Epidermal melanocyte (primary cell): ENCODE results near the gene MAP2K5.
A peak's percentile ranks its signal among the peaks of the same experiment; 100 is the strongest.

ENCODE experiments used
- DNase-seq: peaks from one replicate; pipeline ENCODE4 v3.0.0; 2011; ENCODE audit warnings: low spot score; ENCODE audit not compliant: insufficient read length

MAP2K5 gene

DNA sequence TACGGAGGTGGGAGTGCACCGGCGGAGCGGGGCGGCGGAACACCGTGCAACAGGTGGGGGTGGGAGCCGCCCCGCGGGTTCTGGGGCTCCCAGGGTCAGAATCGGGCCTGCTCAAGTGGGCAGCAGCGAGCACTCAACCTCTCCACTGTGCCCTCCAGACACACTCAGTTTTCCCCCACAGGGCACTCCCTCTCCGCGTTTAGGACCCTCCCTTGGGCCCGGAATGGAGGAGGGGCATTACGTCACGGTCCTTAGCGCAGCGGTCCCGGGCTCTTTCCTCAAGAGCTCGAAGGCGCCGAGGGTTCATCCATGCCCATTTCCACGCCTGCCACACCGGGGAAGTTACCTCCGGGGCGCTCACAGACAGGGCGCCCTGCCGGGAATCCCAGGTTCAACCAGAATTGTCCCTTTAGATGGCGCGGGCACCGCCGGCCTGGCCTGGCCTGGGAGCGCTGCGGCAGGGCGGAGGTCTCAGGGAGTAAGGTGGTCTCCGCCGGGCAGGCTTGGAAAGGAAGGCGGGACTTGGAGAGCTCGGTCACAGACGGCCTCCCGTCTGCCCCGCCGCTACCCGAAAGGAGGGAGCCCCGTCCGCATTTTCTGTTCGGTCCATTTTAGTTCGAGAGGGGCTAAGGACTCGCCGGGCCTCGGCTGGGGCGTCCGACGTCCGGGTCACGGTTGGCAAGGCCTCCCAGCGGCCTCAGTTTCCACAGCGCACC, 292.2 kb downstream of the MAP2K5 start:
- no peak for DNase-seq

DNA sequence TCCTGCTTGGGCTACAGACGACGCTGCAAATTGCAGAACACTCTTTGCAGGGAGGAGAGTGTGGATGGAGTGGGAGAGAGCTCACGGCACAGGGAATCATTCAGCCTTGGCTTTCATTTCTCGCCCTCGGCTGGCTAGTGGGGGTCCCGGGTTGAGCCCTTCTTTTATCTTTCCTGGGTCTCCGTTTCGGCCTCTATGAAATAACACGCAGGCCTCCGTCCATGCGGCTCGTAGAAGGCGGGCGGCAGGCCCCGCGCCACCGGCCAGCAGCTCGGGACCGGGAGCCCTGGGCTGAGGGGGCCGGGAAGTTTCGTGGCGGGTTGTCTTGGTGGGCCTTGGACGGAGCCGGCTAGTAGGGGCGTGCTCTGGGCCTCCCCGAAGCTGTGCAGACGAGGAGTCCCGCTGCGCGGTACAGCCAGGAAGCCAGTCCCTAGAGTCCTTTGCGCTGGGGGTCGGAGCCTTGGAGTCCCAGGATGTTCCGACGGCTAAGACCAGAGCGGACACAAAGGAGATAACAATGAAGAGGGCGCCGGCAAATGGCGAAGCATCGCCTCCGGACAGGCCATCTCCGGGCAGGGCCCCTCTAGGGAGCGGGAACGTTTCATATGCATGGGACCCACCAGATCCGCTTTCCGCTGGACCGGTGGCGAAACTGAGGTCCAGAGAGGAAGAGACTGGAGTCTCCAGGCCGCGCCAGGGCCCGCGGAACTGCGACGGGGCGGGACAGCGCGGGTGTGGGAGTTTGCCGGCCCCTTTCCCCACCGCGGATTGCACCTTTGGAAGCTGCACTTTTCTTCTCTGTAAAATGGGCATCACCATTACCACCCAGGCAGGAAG, 293.0 kb downstream of the MAP2K5 start:
- DNase-seq = no peak

DNA sequence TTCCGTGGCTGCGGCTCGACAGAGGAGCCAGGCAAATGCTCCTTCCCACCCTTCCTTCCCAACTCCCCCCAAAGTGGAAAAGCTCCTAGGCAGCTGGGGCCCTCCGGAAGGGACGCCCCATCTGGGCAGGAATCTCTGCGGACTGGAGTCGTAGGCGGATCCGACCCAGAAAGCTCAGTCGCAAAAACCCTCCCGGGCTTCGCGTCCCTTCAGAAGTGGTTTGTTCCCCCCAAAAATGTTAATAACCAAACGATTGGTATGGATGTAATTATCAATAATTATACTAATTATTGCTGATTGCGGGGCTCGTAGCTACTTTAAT, 293.6 kb downstream of the MAP2K5 start:
- DNase-seq = no peak

DNA sequence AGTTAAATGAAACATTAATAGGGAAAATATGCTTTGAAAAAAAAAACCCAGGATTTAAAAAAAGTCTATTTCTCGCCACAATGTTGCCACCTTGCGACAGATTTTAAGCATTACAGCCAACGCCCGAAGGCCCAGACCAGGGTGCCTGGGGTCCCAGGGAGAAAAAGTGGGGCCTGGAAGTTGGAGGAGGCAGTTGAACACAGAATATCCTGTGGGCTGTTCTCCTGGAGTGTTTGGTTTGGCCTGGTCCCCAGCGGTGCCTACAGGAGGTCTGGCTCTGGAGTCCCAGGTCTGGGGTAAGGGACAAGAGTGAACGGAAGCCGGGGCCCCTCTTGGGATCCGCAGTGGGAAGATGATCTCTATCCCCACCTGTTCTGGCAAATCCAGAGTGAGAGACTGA, 294.0 kb downstream of the MAP2K5 start:
- DNase-seq = peak; percentile 77

DNA sequence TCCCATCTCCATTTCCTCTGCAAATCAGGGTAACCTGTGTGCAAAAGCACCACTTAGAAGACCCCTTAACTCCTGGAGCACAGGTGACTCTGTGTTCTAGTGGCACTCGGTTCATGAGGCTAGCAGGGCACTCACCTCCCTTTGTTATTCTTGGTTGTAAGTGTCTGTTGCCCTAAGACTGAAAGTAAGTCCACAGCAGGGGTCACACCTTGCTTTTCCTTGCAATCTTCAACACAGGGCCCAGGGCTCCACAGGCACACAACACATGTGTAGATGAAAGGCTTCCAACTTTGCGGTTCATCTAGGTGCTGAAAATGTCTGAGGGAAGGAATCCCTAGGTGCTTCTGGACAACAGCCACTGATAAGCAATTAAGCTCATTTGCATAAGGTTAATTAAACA, 294.5 kb downstream of the MAP2K5 start:
- no peak for DNase-seq

DNA sequence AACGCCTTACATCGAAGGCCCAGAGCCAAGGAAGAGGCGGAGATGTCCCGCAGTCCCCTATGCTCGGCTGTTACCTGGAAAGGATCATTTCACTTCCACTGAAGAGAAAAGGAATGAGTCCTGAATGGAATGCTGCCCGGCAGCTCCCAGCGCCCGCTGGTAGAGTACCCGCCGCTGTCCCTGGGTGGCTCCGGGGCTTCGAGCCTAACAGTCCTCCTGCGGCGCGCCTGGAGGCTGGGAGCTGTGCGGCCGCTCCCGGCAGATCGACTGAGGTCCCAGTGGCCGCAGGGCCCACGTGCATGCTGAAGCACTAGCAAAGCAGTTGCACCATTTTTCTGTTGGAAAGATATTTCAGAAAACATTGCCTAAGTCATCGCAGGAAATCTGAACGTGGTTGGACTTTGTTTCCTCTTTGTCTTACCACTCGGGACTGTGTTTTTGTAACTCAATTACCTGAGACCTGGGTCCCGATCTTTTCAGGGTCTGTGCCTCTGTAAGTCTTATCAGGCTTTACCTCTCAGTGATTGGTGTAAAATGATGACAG, 296.4 kb downstream of the MAP2K5 start:
- no peak for DNase-seq

DNA sequence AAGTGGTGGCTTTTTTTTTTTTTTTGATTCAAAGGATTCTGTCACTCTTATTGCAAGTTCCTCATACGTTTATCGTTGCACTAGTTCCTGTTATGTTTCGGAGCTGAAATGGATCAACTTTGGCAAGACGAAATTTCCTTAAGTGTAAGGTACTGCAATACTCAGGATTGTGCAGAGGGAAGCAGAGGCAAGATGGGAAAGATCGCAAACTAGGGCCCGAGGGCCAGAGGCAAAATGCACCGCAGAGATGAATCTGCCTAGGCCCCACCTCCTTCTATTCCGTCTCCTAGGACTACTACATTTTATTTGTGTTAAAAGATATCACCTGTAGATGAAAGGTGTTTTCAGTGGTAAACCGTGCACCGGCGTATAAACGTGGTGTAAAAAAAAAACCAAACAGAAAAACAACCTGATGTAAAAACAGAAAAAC, 297.0 kb downstream of the MAP2K5 start:
- DNase-seq = no peak

DNA sequence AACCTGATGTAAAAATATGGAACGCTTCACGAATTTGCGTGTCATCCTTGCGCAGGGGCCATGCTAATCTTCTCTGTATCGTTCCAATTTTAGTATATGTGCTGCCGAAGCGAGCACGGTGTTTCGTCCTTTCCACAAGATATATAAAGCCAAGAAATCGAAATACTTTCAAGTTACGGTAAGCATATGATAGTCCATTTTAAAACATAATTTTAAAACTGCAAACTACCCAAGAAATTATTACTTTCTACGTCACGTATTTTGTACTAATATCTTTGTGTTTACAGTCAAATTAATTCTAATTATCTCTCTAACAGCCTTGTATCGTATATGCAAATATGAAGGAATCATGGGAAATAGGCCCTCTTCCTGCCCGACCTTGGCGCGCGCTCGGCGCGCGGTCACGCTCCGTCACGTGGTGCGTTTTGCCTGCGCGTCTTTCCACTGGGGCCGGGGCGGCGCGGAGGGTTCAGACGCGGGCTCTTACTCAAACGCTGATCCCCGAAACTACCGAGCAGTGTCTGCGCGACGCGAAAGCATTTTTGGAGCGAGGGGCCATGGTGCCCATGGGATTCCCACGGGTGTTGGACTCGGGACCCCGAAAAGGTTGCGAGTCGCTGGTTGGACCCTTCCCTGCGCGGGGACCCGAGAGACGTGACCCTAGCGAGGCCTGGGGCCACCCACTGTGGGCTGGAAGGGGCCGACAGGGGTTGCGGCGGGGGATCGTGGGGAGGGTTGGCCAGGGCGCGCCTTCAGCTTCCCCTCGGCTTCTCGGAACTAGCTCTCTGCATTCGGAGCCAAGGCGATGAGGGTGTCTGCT, 297.6 kb downstream of the MAP2K5 start, which contains the start of gene RNU6-1:
Gene RNU6-1 (minus strand): TSS at position 117 of the 820 bp plus-strand sequence.
- DNase-seq = peak; percentile 95

DNA sequence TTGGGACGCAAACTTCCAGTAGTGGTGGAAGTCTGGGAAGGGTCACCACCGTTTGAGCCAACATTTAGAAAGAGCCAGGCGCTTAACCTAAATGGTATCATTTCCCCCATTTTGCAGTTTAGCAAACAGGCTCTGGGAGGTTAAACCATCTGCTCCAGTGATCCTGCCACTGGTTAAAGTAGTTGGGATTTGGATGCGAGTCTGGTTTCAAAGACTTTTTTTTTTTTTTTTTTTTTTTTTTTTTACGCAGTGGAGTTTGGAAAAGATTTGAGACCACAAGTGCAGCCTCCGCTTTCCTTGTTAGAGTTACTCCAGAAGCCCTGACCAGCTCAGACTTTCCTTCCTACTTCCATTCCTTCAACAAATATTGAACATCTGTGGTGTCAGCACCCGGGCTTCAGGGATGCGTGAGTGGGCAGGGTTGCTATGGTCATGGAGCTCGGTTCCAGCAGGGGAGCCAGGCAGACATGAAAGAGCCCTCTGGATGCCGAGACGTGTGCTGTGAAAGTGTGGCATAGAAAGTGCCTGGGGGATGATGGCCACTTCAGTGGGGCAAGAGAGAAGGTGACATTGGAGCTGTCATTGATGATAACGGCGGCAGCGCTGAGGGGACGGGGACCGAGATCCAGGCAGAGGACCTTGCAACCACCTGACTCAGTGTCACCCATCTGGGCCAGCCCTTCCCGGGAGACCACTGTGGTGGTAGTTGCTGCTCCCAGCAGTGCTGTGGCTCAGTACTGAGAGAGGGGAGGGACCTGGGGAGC, 298.4 kb downstream of the MAP2K5 start:
- no peak for DNase-seq

DNA sequence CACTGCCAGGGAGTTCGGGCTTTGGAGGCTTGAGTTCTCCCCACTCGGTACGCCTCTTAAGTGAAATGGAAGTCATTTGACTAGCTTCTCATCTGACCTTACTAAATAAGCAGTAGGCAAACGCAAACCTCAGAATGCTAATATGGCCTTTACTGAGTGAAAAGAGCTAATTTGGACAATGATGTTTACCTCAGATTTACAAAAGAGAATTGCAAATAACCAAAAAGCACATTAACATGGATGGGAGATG, 298.9 kb downstream of the MAP2K5 start:
- no peak for DNase-seq

DNA sequence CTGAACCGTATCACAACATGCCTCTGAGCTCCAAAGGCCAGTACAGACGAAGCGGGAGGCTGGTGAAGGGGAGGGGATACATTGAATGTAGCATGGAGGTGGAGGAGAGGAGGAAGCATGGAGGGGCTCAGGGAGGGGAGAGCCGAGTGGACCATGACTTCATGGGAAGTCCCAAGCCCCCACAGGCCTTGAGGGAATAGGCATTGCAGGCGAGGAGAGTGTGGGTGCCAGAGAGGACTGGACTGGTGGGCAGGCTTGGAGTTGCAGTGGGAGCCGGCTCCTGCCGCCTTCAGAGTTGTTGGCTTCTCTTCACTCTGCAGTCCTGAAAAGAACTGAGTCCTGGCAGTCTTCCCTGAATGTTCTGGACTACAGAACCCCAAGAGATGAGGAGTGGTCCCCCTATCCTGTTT, 300.6 kb downstream of the MAP2K5 start:
- no peak for DNase-seq

DNA sequence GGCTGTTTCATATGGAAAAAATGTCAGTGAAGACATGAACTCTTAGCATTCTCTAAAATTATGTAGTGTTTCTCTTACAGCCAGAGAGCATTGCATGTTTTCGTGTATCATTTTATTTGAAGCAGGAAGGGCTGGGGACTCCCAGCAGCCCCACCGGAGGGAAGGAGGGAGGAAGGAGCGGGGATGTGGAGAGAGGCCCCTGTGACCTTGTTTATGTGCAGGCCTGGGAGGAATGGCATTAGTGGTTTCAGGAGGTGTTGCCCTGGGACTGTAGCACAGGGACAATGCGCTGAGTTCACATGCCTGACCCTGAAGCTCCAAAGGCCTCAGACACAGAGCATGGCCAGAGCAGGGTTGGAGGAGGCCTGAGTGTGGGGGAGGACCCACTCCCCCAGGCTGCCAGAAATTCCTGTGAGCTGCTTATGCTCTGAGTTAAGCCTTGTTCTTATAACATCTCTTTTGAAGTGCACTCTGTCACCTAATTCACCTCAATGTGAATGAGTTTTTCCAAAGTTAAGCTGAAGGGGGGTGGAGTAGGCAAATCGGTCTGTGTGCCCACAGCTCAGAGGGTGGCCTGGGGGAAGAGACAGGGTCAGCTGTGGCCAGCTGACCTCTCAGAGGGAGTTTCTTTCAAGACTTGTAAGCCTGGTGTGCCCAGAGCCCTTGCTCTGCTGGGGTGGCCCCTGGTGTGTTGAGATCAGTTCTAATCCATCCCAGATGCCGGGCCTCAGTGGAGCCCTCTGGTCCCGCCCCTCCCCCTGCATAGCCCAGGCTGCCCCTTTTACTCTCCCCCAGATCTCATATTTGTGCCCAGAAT, 301.3 kb downstream of the MAP2K5 start:
- no peak for DNase-seq

DNA sequence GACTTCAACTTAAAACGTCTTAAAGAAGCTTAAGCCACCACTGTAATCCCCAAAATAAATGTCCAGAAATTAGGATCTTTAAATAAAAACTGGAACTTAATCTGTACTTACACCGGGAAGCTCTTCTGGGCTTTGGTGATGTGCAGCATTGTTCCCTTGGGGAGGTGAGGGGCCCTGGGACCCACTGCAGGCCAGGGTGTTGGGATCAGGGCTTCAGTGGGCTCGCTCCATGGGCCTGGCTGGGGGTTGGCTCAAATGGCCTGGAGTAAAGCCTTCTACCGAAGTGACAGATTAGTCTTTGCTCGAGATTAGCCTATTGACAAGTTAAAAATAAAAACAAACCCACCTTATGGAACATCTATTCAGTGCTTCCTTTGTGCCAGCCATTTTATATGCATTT, 303.5 kb downstream of the MAP2K5 start:
- DNase-seq = no peak

DNA sequence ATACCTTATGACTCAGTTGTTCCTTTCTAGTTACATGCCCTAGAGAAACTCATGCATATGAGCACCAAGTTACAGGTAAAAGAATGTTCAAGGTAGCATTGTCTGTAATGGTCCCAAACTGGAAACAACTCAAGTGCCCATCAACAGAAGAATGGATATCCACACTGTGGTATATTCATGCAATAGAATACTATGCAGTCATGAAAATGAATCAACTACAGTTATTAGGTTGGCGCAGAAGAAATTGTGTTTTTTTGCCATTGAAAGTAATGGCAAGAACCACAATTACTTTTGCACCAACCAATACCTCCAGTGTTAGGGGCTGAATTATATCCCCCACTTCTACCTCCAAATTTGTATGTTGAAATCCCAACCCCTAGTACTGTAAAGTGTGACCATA, 307.0 kb downstream of the MAP2K5 start:
- no peak for DNase-seq

DNA sequence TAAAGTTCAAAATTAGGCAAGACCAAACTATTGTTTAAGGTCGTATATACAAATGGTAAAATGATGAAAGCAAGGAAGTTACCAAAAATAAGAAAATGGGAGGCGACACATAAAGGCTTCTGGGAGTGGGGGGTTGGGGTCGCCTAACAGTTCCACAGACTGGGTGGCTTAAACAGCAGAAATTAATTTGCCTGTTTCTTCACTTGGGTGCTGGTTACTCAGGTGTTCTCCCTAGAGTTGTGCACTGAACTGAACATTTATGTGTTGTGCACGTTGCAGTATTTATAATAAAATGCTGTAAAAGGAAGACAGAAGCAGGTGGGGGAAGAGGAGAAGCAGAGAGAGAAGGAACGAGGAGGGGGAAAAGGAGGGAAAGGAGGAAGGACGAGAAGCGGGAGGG, 307.8 kb downstream of the MAP2K5 start:
- no peak for DNase-seq

DNA sequence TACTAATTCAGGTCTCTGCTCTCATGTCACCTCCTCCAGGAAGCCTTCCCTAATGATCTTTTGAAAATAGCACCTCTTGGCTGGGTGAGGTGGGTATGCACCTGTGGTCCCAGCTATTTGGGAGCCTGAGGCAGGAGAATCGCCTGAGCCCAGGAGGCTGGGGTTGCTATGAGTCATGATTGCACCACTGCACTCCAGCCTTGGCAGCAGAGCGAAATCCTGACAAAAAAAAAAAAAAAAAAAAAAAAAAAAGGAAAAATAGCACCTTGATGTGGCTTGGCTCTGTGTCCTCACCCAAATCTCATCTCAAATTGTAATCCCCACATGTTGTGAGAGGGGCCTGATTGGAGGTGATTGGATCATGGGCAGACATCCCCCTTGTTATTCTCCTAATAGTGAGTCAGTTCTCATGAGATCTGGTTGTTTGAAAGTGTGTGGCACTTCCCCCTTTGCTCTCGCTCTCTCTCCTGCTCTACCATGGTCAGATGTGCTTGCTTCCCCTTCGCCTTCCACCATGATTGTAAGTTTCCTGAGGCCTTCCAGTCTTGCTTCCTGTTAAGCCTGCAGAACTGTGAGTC, 308.6 kb downstream of the MAP2K5 start:
- no peak for DNase-seq

DNA sequence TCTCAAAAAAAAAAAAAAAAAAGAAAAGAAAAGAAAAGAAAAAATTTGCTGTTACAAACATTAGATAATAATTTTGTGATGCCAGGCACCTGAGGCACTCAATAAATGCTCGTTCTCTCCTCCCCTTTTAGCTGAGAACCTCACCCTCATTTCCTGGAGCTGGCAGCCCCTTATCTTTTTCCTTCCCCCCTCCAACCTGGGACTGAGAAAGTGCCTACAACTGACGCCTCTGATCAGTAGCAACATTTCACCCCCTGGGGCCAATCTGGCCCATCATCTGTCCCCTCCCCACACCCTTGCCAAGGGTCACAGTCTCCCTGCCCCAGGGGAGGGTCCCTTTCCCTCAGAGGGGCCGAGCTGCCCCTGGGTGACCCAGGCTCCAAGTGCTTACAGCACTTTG, 309.9 kb downstream of the MAP2K5 start:
- DNase-seq = no peak

DNA sequence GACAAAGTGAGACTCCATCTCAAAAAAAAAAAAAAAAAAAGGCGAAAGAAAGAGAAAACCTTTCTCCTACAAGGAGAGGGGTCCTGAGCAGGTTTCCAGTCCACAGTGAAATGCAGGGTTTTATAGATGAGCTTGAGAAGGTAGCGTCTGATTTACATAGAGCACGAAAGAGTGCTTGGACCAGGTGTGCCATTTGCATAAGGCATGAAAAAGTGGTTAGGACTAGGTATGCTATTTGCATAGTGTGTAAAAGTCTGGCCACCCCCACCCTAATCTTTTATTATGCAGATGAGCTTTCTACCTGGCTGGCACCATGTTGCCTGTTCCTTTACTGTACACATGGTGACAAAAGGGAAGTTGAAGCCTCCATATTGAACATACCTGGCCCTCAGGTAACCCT, 311.0 kb downstream of the MAP2K5 start:
- no peak for DNase-seq

DNA sequence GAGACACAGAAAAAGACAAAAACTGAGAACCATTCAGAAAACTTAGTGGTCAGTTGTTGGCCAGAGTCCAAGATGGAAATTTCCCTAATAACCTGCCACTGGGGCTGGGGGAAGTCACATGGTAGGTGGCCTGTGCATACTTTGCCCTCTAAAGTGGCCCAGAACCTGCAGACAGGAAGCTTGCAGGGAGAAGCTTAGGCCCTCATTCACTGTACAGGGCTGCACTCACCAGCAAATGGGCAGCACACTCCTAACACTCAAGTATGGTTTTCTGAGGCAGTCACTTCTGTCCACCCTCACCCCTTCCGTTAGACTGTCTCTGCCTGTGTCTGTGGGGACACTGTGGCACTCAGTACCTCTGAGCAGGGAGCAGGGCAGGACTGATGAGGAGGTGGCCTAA, 311.9 kb downstream of the MAP2K5 start:
- no peak for DNase-seq

DNA sequence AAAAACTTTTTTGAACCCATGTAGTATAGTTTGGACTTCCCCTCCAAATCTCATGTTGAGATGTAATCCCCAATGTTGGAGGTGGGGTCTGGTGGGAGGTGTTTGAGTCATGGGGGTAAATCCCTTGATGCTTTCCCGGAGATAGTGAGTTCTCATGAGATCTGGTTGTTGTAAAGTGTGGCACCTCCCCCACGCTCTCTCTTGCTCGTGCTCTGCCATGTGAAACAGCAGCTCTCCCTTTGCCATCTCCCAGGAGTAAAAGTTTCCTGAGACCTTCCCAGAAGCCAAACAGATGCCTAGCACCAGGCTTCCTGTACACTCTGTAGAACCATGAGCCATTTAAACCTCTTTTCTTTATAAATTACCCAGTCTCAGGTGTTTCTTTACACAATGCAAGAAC, 313.3 kb downstream of the MAP2K5 start:
- no peak for DNase-seq
